ENCODE measurements around the gene WIPI1. TPM values are rescaled to one million over a fixed set of nuclear protein-coding genes. Genes with fewer than 3 reads are reported as not detected.
"Not testable (repeated sequence)": the region's sequence is repeated elsewhere in the genome, so short reads cannot be mapped to it uniquely, and the experiment has no call there.

WIPI1 gene
- total RNA-seq, 1 donor from 2014 or later, result 79.5 TPM

GRCh38 chr17:68418876-68419275 lies 38.4 kb downstream of the WIPI1 start:
- no peak for FAIRE-seq
- H3K4me3 ChIP-seq (ENCODE audit: low read depth, low read length), result no peak overlapping the region

GRCh38 chr17:68417317-68417716 lies 40.0 kb downstream of the WIPI1 start:
- peaks cover 2% of the 10 kb centered on the region for H3K36me3 ChIP-seq (ENCODE audit: control insufficient read depth, insufficient read depth, low read length)
- DNase-seq (ENCODE audit: low read depth), result no peak
- no peaks in the 10 kb centered on the region for H3K27me3 ChIP-seq (ENCODE audit: control insufficient read depth, insufficient read depth, low read length)
- no peak for TF ChIP-seq CTCF (IDR thresholded peaks at IDR 0.05; ENCODE audit: insufficient read depth, low read length, severe bottlenecking)
- no peak overlapping the region for H3K4me3 ChIP-seq (ENCODE audit: low read depth, low read length)
- FAIRE-seq, result no peak

More at GRCh38 chr17:68418876-68419275, 38.4 kb downstream of the WIPI1 start:
- no peak for DNase-seq (ENCODE audit: low read depth)
- Histone ChIP-seq H3K27me3 (ENCODE audit: control insufficient read depth, insufficient read depth, low read length) (no peaks in the 10 kb centered on the region), H3K36me3 (ENCODE audit: control insufficient read depth, insufficient read depth, low read length) (peaks cover 4% of the 10 kb centered on the region)
- TF ChIP-seq CTCF (IDR thresholded peaks at IDR 0.05; ENCODE audit: insufficient read depth, low read length, severe bottlenecking), result no peak

GRCh38 chr17:68414901-68415300 lies 42.4 kb downstream of the WIPI1 start:
- not testable (repeated sequence) for H3K36me3 ChIP-seq (ENCODE audit: control insufficient read depth, insufficient read depth, low read length); DNase-seq (ENCODE audit: low read depth); FAIRE-seq; H3K4me3 ChIP-seq (ENCODE audit: low read depth, low read length); H3K27me3 ChIP-seq (ENCODE audit: control insufficient read depth, insufficient read depth, low read length)

- peak overlapping the region; percentile 29 for H3K4me3 ChIP-seq (ENCODE audit: low read depth, low read length)
- peak; percentile 43 for DNase-seq (ENCODE audit: low read depth)
- H3K36me3 ChIP-seq (ENCODE audit: control insufficient read depth, insufficient read depth, low read length); H3K27me3 ChIP-seq (ENCODE audit: control insufficient read depth, insufficient read depth, low read length); FAIRE-seq: not testable (repeated sequence)
Observed at GRCh38 chr17:68413597-68414560, 43.4 kb downstream of the WIPI1 start.

GRCh38 chr17:68407656-68408055 lies 49.6 kb downstream of the WIPI1 start:
- H3K4me3 ChIP-seq (ENCODE audit: low read depth, low read length); H3K27me3 ChIP-seq (ENCODE audit: control insufficient read depth, insufficient read depth, low read length); DNase-seq (ENCODE audit: low read depth); H3K36me3 ChIP-seq (ENCODE audit: control insufficient read depth, insufficient read depth, low read length); FAIRE-seq: not testable (repeated sequence)

- not testable (repeated sequence) for DNase-seq (ENCODE audit: low read depth); H3K27me3 ChIP-seq (ENCODE audit: control insufficient read depth, insufficient read depth, low read length); FAIRE-seq; H3K4me3 ChIP-seq (ENCODE audit: low read depth, low read length); H3K36me3 ChIP-seq (ENCODE audit: control insufficient read depth, insufficient read depth, low read length)
Observed at GRCh38 chr17:68403837-68404236, 53.5 kb downstream of the WIPI1 start.

- DNase-seq (ENCODE audit: low read depth), result no peak
- H3K4me3 ChIP-seq (ENCODE audit: low read depth, low read length), result no peak overlapping the region
- no peaks in the 10 kb centered on the region for H3K36me3 ChIP-seq (ENCODE audit: control insufficient read depth, insufficient read depth, low read length)
- FAIRE-seq, result no peak
- H3K27me3 ChIP-seq (ENCODE audit: control insufficient read depth, insufficient read depth, low read length), result no peaks in the 10 kb centered on the region
- no peak for TF ChIP-seq CTCF (IDR thresholded peaks at IDR 0.05; ENCODE audit: insufficient read depth, low read length, severe bottlenecking)
Observed at GRCh38 chr17:68403122-68403521, 54.2 kb downstream of the WIPI1 start.

GRCh38 chr17:68401288-68401687 lies 56.0 kb downstream of the WIPI1 start:
- no peak for FAIRE-seq
- TF ChIP-seq CTCF (IDR thresholded peaks at IDR 0.05; ENCODE audit: insufficient read depth, low read length, severe bottlenecking), result no peak
- no peak for DNase-seq (ENCODE audit: low read depth)
- H3K27me3 ChIP-seq (ENCODE audit: control insufficient read depth, insufficient read depth, low read length), result no peaks in the 10 kb centered on the region
- no peaks in the 10 kb centered on the region for H3K36me3 ChIP-seq (ENCODE audit: control insufficient read depth, insufficient read depth, low read length)
- no peak overlapping the region for H3K4me3 ChIP-seq (ENCODE audit: low read depth, low read length)
